Activated naive CD8-positive, alpha-beta T cell treated with anti-CD3 and anti-CD28 coated beads, Interleukin-2, amount 50 U/mL, for 24 hours (primary cell): ENCODE measurements around the gene CHD8.
"Not testable (repeated sequence)": the region's sequence is repeated elsewhere in the genome, so short reads cannot be mapped to it uniquely, and the experiment has no call there.

ENCODE experiments used
- ATAC-seq: fragments of 150-1000 bp; cut with Tn5 transposase; one replicate; pipeline ENCODE4 v1.10.0; 2021
- DNase-seq: peaks from one replicate; pipeline ENCODE4 v3.0.0; 2021
- H3K27ac Mint-ChIP-seq: one replicate; pipeline ENCODE4 v1.8.0; 2021; ENCODE audit warnings: mild to moderate bottlenecking, mixed read lengths
- H3K27me3 Mint-ChIP-seq: one replicate; pipeline ENCODE4 v1.8.0; 2021; ENCODE audit warnings: mixed read lengths
- H3K36me3 Mint-ChIP-seq: one replicate; pipeline ENCODE4 v1.8.0; 2021; ENCODE audit warnings: low read depth, mixed read lengths
- H3K4me1 Mint-ChIP-seq: one replicate; pipeline ENCODE4 v1.8.0; 2021; ENCODE audit warnings: mixed read lengths
- H3K4me3 Mint-ChIP-seq: one replicate; pipeline ENCODE4 v1.8.0; 2021; ENCODE audit warnings: mild to moderate bottlenecking, moderate library complexity, mixed read lengths
- H3K9me3 Mint-ChIP-seq: one replicate; pipeline ENCODE4 v1.8.0; 2021; ENCODE audit warnings: mixed read lengths

Gene CHD8

GRCh38 chr14:21467616-21468015 is 11.7 kb upstream of the CHD8 start:
- peaks cover 22% of the 10 kb centered on the region for H3K36me3 Mint-ChIP-seq
- ATAC-seq (no peak), DNase-seq (no peak)
- H3K27me3 Mint-ChIP-seq = no peaks in the 10 kb centered on the region
- H3K9me3 Mint-ChIP-seq = no peaks in the 10 kb centered on the region
- no peak overlapping the region for H3K4me3 Mint-ChIP-seq
- H3K27ac Mint-ChIP-seq = no peak overlapping the region
- H3K4me1 Mint-ChIP-seq = no peaks in the 10 kb centered on the region

- Mint-ChIP-seq H3K27ac (peak overlapping the region; percentile 98), H3K9me3 (no peaks in the 10 kb centered on the region), H3K4me1 (peaks cover 43% of the 10 kb centered on the region), H3K36me3 (peaks cover 21% of the 10 kb centered on the region), H3K4me3 (peak overlapping the region; percentile 96), H3K27me3 (no peaks in the 10 kb centered on the region)
- no peak for DNase-seq
- peak; percentile 13 for ATAC-seq
These were observed 371 bp downstream of the CHD8 start for GRCh38 chr14:21455592-21455911.

- ATAC-seq = no peak
- no peaks in the 10 kb centered on the region for H3K27me3 Mint-ChIP-seq
- no peak for DNase-seq
- H3K4me1 Mint-ChIP-seq = peaks cover 48% of the 10 kb centered on the region
- peak overlapping the region; percentile 98 for H3K27ac Mint-ChIP-seq
- H3K9me3 Mint-ChIP-seq = no peaks in the 10 kb centered on the region
- H3K36me3 Mint-ChIP-seq = peaks cover 20% of the 10 kb centered on the region
- H3K4me3 Mint-ChIP-seq = peak overlapping the region; percentile 96
These were observed 929 bp downstream of the CHD8 start for GRCh38 chr14:21454843-21455544.

DNA sequence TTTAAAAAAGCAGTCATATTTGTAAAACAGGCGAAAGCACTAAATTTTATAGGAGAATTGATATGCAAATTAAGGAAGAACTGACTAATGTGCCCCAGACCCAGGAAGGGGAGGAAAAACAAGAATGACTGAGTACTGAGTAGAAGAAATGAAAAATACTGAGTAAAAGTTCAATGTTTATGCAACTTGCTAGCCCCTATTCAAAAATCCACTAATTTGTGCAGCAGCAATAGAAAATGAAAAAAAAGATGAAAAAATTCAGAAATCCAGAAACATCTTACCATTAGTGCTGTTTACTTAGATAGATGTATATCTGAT is 6.1 kb downstream of the CHD8 start:
- H3K36me3 Mint-ChIP-seq = peaks cover 22% of the 10 kb centered on the region
- H3K27ac Mint-ChIP-seq = peak overlapping the region; percentile 74
- H3K9me3 Mint-ChIP-seq = no peaks in the 10 kb centered on the region
- H3K27me3 Mint-ChIP-seq = no peaks in the 10 kb centered on the region
- peaks cover 66% of the 10 kb centered on the region for H3K4me1 Mint-ChIP-seq
- ATAC-seq (no peak), DNase-seq (no peak)
- peak overlapping the region; percentile 50 for H3K4me3 Mint-ChIP-seq

DNA sequence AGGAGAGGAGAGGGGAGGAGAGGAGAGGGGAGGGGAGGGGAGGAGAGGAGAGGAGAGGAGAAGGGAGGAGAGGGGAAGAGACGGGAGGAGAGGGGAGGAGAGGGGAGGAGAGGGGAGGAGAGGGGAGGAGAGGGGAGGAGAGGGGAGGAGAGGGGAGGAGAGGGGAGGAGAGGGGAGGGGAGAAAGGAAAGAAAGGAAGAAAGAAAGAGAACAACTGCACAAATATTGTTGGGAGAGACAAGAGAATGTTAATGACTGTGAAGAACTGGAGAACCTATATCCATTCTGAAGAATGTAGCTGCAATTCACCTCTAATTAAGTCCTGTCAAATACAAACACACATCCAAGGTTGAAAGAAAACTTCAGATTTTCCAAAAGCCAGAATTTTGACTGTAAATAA is 13.3 kb downstream of the CHD8 start:
- not testable (repeated sequence) for H3K27ac Mint-ChIP-seq, ATAC-seq, H3K9me3 Mint-ChIP-seq, H3K27me3 Mint-ChIP-seq, DNase-seq, H3K4me3 Mint-ChIP-seq
- H3K36me3 Mint-ChIP-seq = peaks cover 11% of the 10 kb centered on the region
- peaks cover 37% of the 10 kb centered on the region for H3K4me1 Mint-ChIP-seq

DNA sequence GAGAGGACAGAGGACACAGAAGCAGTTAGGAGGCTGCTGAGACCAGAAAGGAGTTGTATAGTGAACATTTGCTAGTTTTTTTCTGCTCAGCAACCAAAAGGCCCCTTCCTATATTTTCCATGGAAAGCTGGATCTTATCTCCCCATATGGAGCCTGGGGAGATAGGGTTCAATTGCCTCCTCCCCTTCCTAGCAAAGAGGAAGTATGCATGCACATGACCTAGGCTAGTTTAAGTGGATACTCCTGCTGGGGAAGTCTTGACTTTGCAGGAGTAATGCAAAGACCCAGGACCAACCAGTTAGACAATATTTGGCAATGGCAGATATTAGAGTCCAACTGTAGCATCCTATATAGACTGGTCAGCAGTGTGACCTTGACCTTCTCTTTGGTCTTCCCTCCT is 15.1 kb downstream of the CHD8 start:
- DNase-seq = no peak
- Mint-ChIP-seq H3K27me3 (no peaks in the 10 kb centered on the region), H3K27ac (no peak overlapping the region), H3K4me1 (peaks cover 37% of the 10 kb centered on the region), H3K4me3 (no peak overlapping the region), H3K9me3 (no peaks in the 10 kb centered on the region), H3K36me3 (peaks cover 7% of the 10 kb centered on the region)
- no peak for ATAC-seq

GRCh38 chr14:21437063-21437901 is 18.6 kb downstream of the CHD8 start:
- ATAC-seq (peak; percentile 100), DNase-seq (peak; percentile 99)
- Mint-ChIP-seq H3K4me3 (peak overlapping the region; percentile 89), H3K4me1 (peaks cover 54% of the 10 kb centered on the region), H3K9me3 (no peaks in the 10 kb centered on the region), H3K36me3 (peaks cover 20% of the 10 kb centered on the region), H3K27ac (peak overlapping the region; percentile 75), H3K27me3 (no peaks in the 10 kb centered on the region)

DNA sequence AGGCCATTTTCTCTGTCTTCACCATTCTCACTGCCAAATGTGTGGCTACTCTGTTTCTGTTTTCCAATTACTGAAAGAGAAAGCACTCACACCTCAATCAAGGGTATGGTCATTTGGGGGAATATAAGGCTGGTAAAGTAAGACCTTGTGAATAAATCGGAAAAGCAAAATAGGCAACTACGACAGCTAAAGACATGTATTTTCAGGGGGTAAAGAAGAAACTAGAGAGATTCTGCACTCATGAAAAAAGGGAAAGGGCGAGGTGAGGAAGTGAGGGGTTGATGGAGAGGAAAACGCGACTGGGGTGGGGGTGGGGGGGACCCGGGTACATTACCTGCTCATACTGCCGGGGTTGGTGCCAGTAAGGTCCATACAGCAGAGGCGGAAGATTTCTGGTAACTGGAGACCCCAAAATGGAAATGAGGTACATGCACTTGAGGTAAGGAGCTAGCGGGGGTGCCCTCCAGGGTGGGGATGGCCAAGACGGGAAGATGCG is 19.3 kb downstream of the CHD8 start:
- peaks cover 22% of the 10 kb centered on the region for H3K36me3 Mint-ChIP-seq
- ATAC-seq (peak; percentile 4), DNase-seq (no peak)

DNA sequence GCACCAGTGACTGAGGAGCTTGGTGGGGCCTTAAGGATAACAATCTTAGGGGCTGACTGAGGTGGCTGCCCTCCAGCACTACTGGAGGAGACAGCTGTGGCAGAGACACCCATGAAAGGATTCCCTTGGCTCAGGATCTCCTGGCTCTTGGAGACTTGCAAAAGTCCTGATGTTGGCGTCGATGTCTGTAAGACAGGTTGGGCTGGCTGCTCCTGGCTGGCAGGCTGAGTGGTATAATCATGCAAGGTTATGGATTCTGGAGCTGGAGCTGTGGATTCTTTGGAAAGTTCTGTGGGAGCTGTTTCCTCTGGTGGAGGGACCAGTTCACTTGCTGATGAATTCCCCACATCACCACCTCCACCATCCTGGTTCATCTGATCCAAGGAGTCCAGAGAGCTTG is 24.8 kb downstream of the CHD8 start:
- Mint-ChIP-seq H3K4me1 (peaks cover 32% of the 10 kb centered on the region), H3K27ac (no peak overlapping the region), H3K36me3 (peaks cover 58% of the 10 kb centered on the region), H3K4me3 (no peak overlapping the region), H3K27me3 (no peaks in the 10 kb centered on the region), H3K9me3 (no peaks in the 10 kb centered on the region)
- DNase-seq = no peak
- ATAC-seq = no peak

More for the DNA sequence above, 19.3 kb downstream of the CHD8 start:
- Mint-ChIP-seq H3K4me1 (peaks cover 54% of the 10 kb centered on the region), H3K27me3 (no peaks in the 10 kb centered on the region), H3K9me3 (no peaks in the 10 kb centered on the region), H3K4me3 (peak overlapping the region; percentile 89), H3K27ac (peak overlapping the region; percentile 75)

DNA sequence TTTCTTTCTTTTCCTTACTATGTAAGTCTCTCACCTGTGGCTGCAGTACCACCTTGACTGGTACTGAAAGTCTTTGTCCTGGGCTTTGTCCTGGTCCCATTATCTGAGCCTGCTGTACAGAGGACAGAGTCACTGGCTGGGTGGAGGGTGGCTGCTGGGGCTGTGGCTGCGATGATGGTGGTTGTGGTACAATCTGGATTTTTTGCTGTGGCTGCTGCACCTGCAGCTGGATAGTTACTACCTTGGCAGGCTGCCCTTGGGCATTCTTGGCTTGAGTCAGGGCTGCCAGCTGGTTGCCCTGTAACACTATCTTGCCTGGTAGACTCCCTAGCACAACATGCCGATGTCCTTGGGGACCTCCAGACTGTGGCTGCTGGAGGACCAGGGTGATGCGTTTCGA is 27.0 kb downstream of the CHD8 start:
- Mint-ChIP-seq H3K9me3 (no peaks in the 10 kb centered on the region), H3K4me3 (no peak overlapping the region), H3K36me3 (peaks cover 67% of the 10 kb centered on the region), H3K4me1 (peaks cover 12% of the 10 kb centered on the region), H3K27me3 (no peaks in the 10 kb centered on the region), H3K27ac (no peak overlapping the region)
- DNase-seq (no peak), ATAC-seq (no peak)

GRCh38 chr14:21426692-21427091 is 29.2 kb downstream of the CHD8 start:
- Mint-ChIP-seq H3K4me3 (no peak overlapping the region), H3K27me3 (no peaks in the 10 kb centered on the region), H3K4me1 (no peaks in the 10 kb centered on the region), H3K9me3 (no peaks in the 10 kb centered on the region), H3K36me3 (peaks cover 61% of the 10 kb centered on the region), H3K27ac (no peak overlapping the region)
- ATAC-seq = no peak
- no peak for DNase-seq

DNA sequence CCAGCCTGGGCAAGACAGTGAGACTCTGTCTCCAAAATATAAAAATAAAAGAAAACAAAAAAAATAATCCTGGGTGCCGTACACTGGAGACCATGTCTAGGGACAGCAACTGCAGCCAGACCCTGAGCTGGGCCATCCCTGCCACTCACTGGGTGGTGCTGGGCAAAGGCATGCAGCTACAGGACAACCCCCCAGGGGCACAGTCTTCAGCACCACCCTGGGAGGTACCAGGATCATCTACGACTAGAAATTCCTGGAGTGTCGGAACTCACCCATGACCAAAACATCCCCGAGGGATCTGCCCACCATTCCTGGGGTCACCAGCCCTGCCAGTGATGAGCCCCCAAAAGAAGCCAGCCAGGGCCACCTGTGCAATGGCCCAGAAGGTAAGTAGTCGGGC is 36.4 kb downstream of the CHD8 start:
- H3K4me3 Mint-ChIP-seq = no peak overlapping the region

GRCh38 chr14:21415329-21415728 is 40.6 kb downstream of the CHD8 start:
- Mint-ChIP-seq H3K4me3 (no peak overlapping the region), H3K27me3 (no peaks in the 10 kb centered on the region), H3K27ac (peak overlapping the region; percentile 90), H3K4me1 (peaks cover 22% of the 10 kb centered on the region), H3K36me3 (peaks cover 60% of the 10 kb centered on the region), H3K9me3 (no peaks in the 10 kb centered on the region)
- ATAC-seq = no peak
- DNase-seq = no peak

More for the DNA sequence above, 36.4 kb downstream of the CHD8 start:
- no peaks in the 10 kb centered on the region for H3K27me3 Mint-ChIP-seq
- peaks cover 10% of the 10 kb centered on the region for H3K4me1 Mint-ChIP-seq
- peaks cover 47% of the 10 kb centered on the region for H3K36me3 Mint-ChIP-seq
- no peak for ATAC-seq
- no peaks in the 10 kb centered on the region for H3K9me3 Mint-ChIP-seq
- H3K27ac Mint-ChIP-seq = no peak overlapping the region
- no peak for DNase-seq

DNA sequence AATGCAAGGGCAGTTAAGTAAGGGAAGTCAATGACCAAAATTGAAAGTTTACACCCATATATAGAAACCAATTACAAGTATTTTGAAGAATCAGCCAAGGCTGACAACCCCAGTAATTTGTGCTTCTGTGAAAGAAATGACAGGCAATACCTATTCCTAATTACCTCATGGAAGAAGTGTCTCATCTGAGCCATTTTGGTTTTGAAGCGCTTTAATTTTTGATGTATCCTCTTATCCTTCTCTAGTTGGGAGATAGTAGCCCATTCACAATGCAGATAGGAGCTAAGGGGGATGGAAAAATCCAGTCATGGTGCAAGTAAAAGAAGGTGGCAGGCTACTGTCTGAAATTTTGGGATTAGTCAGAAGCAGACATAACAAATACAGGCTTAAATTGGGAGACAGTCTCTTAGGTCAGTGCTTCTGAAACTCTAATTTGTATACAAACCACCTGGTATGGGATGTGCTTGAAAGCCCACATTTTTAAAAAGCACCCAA is 41.7 kb downstream of the CHD8 start:
- ATAC-seq = peak; percentile 88
- peak overlapping the region; percentile 90 for H3K27ac Mint-ChIP-seq
- H3K36me3 Mint-ChIP-seq = peaks cover 65% of the 10 kb centered on the region
- no peak for DNase-seq
- no peaks in the 10 kb centered on the region for H3K9me3 Mint-ChIP-seq
- no peaks in the 10 kb centered on the region for H3K27me3 Mint-ChIP-seq
- H3K4me3 Mint-ChIP-seq = no peak overlapping the region
- peaks cover 25% of the 10 kb centered on the region for H3K4me1 Mint-ChIP-seq

DNA sequence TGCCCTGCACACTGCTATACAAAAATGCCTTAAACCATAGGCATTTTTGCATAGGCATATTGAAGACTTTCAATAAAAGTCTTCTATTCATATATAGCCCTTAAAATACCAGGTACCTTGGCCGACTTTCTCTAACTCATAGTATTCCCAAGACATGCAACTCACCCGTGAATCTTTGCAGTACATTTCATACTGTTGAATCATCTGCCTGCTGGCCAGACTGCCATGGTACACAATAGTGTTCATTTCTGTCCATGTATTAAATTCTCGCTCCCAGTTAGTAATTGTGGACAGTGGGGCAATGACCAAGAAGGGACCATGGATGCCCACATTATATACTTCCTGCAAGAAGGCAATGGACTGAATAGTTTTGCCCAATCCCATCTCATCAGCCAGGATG is 47.8 kb downstream of the CHD8 start:
- Mint-ChIP-seq H3K27me3 (no peaks in the 10 kb centered on the region), H3K4me1 (peaks cover 4% of the 10 kb centered on the region), H3K4me3 (no peak overlapping the region), H3K9me3 (no peaks in the 10 kb centered on the region), H3K36me3 (peaks cover 75% of the 10 kb centered on the region), H3K27ac (no peak overlapping the region)
- no peak for ATAC-seq
- DNase-seq = no peak
